ENCODE data around the gene ANO2.
"Not testable (repeated sequence)": the region's sequence is repeated elsewhere in the genome, so short reads cannot be mapped to it uniquely, and the experiment has no call there.

Gene ANO2

GRCh38 chr12:5716976-5717375 lies 228.1 kb downstream of the ANO2 start:
- no peak for DNase-seq

GRCh38 chr12:5716201-5716600 lies 228.9 kb downstream of the ANO2 start:
- DNase-seq: no peak

GRCh38 chr12:5715021-5715420 lies 230.0 kb downstream of the ANO2 start:
- no peak for DNase-seq

- no peak for DNase-seq
Measured at GRCh38 chr12:5713599-5714081, 231.4 kb downstream of the ANO2 start.

GRCh38 chr12:5710260-5710878 lies 234.7 kb downstream of the ANO2 start:
- DNase-seq: no peak

- no peak for DNase-seq
Measured at GRCh38 chr12:5708371-5708770, 236.7 kb downstream of the ANO2 start.

- no peak for DNase-seq
Measured at GRCh38 chr12:5706247-5706646, 238.8 kb downstream of the ANO2 start.

- DNase-seq: no peak
Measured at GRCh38 chr12:5705791-5706190, 239.3 kb downstream of the ANO2 start.

- no peak for DNase-seq
Measured at GRCh38 chr12:5694759-5695409, 250.2 kb downstream of the ANO2 start.

GRCh38 chr12:5692850-5693249 lies 252.2 kb downstream of the ANO2 start:
- no peak for DNase-seq

GRCh38 chr12:5691943-5692342 lies 253.1 kb downstream of the ANO2 start:
- DNase-seq: no peak

- DNase-seq: no peak
Measured at GRCh38 chr12:5690240-5690639, 254.8 kb downstream of the ANO2 start.

GRCh38 chr12:5689773-5690172 lies 255.3 kb downstream of the ANO2 start:
- no peak for DNase-seq

- DNase-seq: no peak
Measured at GRCh38 chr12:5688226-5688625, 256.8 kb downstream of the ANO2 start.

GRCh38 chr12:5685935-5686334 lies 259.1 kb downstream of the ANO2 start:
- no peak for DNase-seq

- DNase-seq: no peak
Measured at GRCh38 chr12:5684989-5685388, 260.1 kb downstream of the ANO2 start.

GRCh38 chr12:5682581-5682980 lies 262.5 kb downstream of the ANO2 start:
- DNase-seq: no peak

- DNase-seq: no peak
Measured at GRCh38 chr12:5678176-5678575, 266.9 kb downstream of the ANO2 start.

- not testable (repeated sequence) for DNase-seq
Measured at GRCh38 chr12:5669624-5670023, 275.4 kb downstream of the ANO2 start.

- no peak for DNase-seq
Measured at GRCh38 chr12:5665615-5666014, 279.4 kb downstream of the ANO2 start.

- no peak for DNase-seq
Measured at GRCh38 chr12:5661811-5662210, 283.2 kb downstream of the ANO2 start.

GRCh38 chr12:5660238-5660637 lies 284.8 kb downstream of the ANO2 start:
- DNase-seq: no peak

GRCh38 chr12:5658339-5658941 lies 286.6 kb downstream of the ANO2 start:
- not testable (repeated sequence) for DNase-seq

- DNase-seq: no peak
Measured at GRCh38 chr12:5656836-5657235, 288.2 kb downstream of the ANO2 start.

All from NCI-H146 (cell line).